Kidney (tissue), 14 donors: ENCODE data around the gene TCIRG1. TPM values are rescaled to one million over a fixed set of nuclear protein-coding genes. Genes with fewer than 3 reads are reported as not detected.
A peak's percentile ranks its signal among the peaks of the same experiment; 100 is the strongest.

Experiments used
- DNase-seq, 5 donors: peaks; one replicate each; pipeline ENCODE4 v3.0.0-alpha.2; 2013 to 2020
- FAIRE-seq: peaks from 2 replicates; lab custom pipeline; 2012; peaks lifted over from hg19 to GRCh38; lab: Jason Lieb, UNC
- H3K27ac ChIP-seq, 2 donors: one replicate each; pipeline ENCODE4 v1.7.0; 2013; ENCODE audit warnings: low read depth in 2 of 2, low read length in 2 of 2, inconsistent platforms in 1 of 2
- H3K27me3 ChIP-seq: one replicate; pipeline ENCODE4 v1.7.1; 2013; ENCODE audit warnings: low read length, inconsistent platforms; ENCODE audit not compliant: control insufficient read depth, insufficient read depth
- H3K36me3 ChIP-seq, 3 donors: one replicate each; pipeline versions ENCODE4 v1.7.0 to v1.7.1; 2013; ENCODE audit warnings: low read length in 3 of 3, control low read depth in 1 of 3, inconsistent platforms in 1 of 3; ENCODE audit not compliant: insufficient read depth in 3 of 3, control insufficient read depth in 2 of 3
- H3K4me1 ChIP-seq, 3 donors: one replicate each; pipeline versions ENCODE4 v1.7.0 to v1.7.1; 2013; ENCODE audit warnings: low read length in 3 of 3, inconsistent platforms in 1 of 3, low read depth in 1 of 3; ENCODE audit not compliant: control insufficient read depth in 2 of 3, insufficient read depth in 2 of 3
- H3K4me3 ChIP-seq, 3 donors: one replicate each; pipeline versions ENCODE4 v1.7.0 to v1.8.1; 2013; ENCODE audit warnings: low read length in 3 of 3, control low read depth in 1 of 3, inconsistent platforms in 1 of 3
- H3K9ac ChIP-seq, 3 donors: one replicate each; pipeline versions ENCODE4 v1.7.0 to v1.7.1; 2013; ENCODE audit warnings: low read length in 3 of 3, control low read depth in 1 of 3, inconsistent platforms in 1 of 3
- H3K9me3 ChIP-seq, 3 donors: one replicate each; pipeline versions ENCODE4 v1.7.0 to v1.7.1; 2013; ENCODE audit warnings: low read length in 3 of 3, control low read depth in 1 of 3, inconsistent platforms in 1 of 3; ENCODE audit not compliant: control insufficient read depth in 2 of 3, insufficient read depth in 1 of 3
- CTCF ChIP-seq: IDR thresholded peaks from 3 replicates; pipeline ENCODE4 v1.5.1; 2012; ENCODE audit warnings: mild to moderate bottlenecking, moderate library complexity, borderline replicate concordance; ENCODE audit not compliant: insufficient read depth; ENCODE audit errors: extremely low read depth
- intact Hi-C: fragments of 100-400 bp; cut with DNase I; formaldehyde crosslinking; loops from one replicate; pipeline ENCODE4 v1.11.1; 2022
- polyA plus RNA-seq: library from polyadenylated mRNA; stranded (reverse); fragments of 350-450 nt; fragmentation: Illumina TruSeq; extraction: RNeasy Lipid Tissue Mini Kit (QIAGEN cat#74804); gene quantifications from one replicate; pipeline ENCODE4 v1.2.3, GENCODE V29; 2014; ENCODE audit warnings: low read depth, low replicate concordance; ENCODE audit not compliant: insufficient read depth
- total RNA-seq: library from RNA; stranded (reverse); fragmentation: NEBNext Ultra II Directional; extraction: Animal tissue kit (Norgen Biotek cat#: 25700); gene quantifications from one replicate; pipeline ENCODE4 v1.2.1, GENCODE V29; 2021
- donor health status: control.
- donor health status: control.
- donor health status: control.
- donor health status: control.
- donor health status: control.
- donor health status: DM: yes; HTN: yes; CAD: no.
- donor health status: Normal renal cell carcinoma (clear cell type).

TCIRG1 gene
- total and polyA plus RNA-seq, 2 donors from 2014 or later: 36.3 to 97.1 TPM

- no peak for FAIRE-seq
- intact Hi-C loops: no loop called here
These were observed 37.7 kb downstream of the TCIRG1 start for GRCh38 chr11:68076371-68077042.

GRCh38 chr11:68077617-68078582 lies 39.1 kb downstream of the TCIRG1 start:
- no peaks in the 10 kb centered on the region for H3K9me3 ChIP-seq
- FAIRE-seq (no peak), DNase-seq (peak in 3 of 5 donors; percentile 17 to 59 (median 43))
- no peak for TF ChIP-seq CTCF
- peaks cover 0 to 13% (median 8%) of the 10 kb centered on the region in 3 donors for H3K36me3 ChIP-seq
- no peaks in the 10 kb centered on the region for H3K27me3 ChIP-seq
- no peak overlapping the region for H3K27ac ChIP-seq
- no peak overlapping the region for H3K9ac ChIP-seq
- peaks cover 0 to 2% (median 0%) of the 10 kb centered on the region in 3 donors for H3K4me1 ChIP-seq
- intact Hi-C loops: no loop called here
- no peak overlapping the region for H3K4me3 ChIP-seq

More at GRCh38 chr11:68076371-68077042, 37.7 kb downstream of the TCIRG1 start:
- Histone ChIP-seq H3K9me3 (no peaks in the 10 kb centered on the region), H3K27me3 (no peaks in the 10 kb centered on the region), H3K36me3 (peaks cover 0 to 24% (median 11%) of the 10 kb centered on the region in 3 donors), H3K9ac (no peak overlapping the region), H3K4me1 (peaks cover 0 to 2% (median 0%) of the 10 kb centered on the region in 3 donors), H3K27ac (no peak overlapping the region), H3K4me3 (no peak overlapping the region)
- DNase-seq: no peak
- peak; percentile 29 for TF ChIP-seq CTCF

GRCh38 chr11:68080860-68081259 lies 42.0 kb downstream of the TCIRG1 start:
- DNase-seq: no peak
- H3K4me3 ChIP-seq: no peak overlapping the region
- FAIRE-seq: no peak
- H3K9ac ChIP-seq: no peak overlapping the region
- intact Hi-C loops: no loop called here
- H3K36me3 ChIP-seq: peaks cover 0 to 5% (median 0%) of the 10 kb centered on the region in 3 donors
- H3K27ac ChIP-seq: no peak overlapping the region
- H3K4me1 ChIP-seq: peaks cover 0 to 2% (median 0%) of the 10 kb centered on the region in 3 donors
- H3K27me3 ChIP-seq: no peaks in the 10 kb centered on the region
- no peak for TF ChIP-seq CTCF
- no peaks in the 10 kb centered on the region for H3K9me3 ChIP-seq
